Smooth muscle cell (in vitro differentiated cells): ENCODE measurements around the gene CD28. TPM values are rescaled to one million over a fixed set of nuclear protein-coding genes. Genes with fewer than 3 reads are reported as not detected.

ENCODE experiments used
- DNase-seq: peaks from one replicate; lab custom pipeline; 2025; ENCODE audit not compliant: unreplicated experiment; lab: John Stamatoyannopoulos, UW
- H2AFZ ChIP-seq: fragments of 200-600 bp; sonication (generic); 2 replicates; pipeline ENCODE4 v1.6.0; 2016; ENCODE audit warnings: antibody characterized with exemption, low read depth, mild to moderate bottlenecking
- H3F3A ChIP-seq: fragments of 200-600 bp; sonication (generic); 2 replicates; pipeline ENCODE4 v1.6.0; 2017; ENCODE audit warnings: antibody characterized with exemption, low read depth
- H3K27ac ChIP-seq: fragments of 200-600 bp; sonication (generic); 2 replicates; pipeline ENCODE4 v1.5.1; 2016; ENCODE audit warnings: low read depth, mild to moderate bottlenecking
- H3K27me3 ChIP-seq: fragments of 200-600 bp; sonication (generic); 2 replicates; pipeline ENCODE4 v1.6.1; 2016; ENCODE audit warnings: low read depth, mild to moderate bottlenecking
- H3K36me3 ChIP-seq: fragments of 200-600 bp; sonication (generic); 2 replicates; pipeline ENCODE4 v1.5.1; 2016; ENCODE audit warnings: low read depth
- H3K4me1 ChIP-seq: fragments of 200-600 bp; sonication (generic); 2 replicates; pipeline ENCODE4 v1.5.1; 2016; ENCODE audit warnings: low read depth
- H3K4me2 ChIP-seq: fragments of 200-600 bp; sonication (generic); 2 replicates; pipeline ENCODE4 v1.6.0; 2016; ENCODE audit warnings: mild to moderate bottlenecking
- H3K4me3 ChIP-seq: fragments of 200-600 bp; sonication (generic); 2 replicates; pipeline ENCODE4 v1.5.1; 2016; ENCODE audit warnings: mild to moderate bottlenecking
- H3K79me2 ChIP-seq: fragments of 200-600 bp; sonication (generic); 2 replicates; pipeline ENCODE4 v1.6.0; 2016; ENCODE audit warnings: low read depth, mild to moderate bottlenecking
- H3K9ac ChIP-seq: fragments of 200-600 bp; sonication (generic); 2 replicates; pipeline ENCODE4 v1.6.0; 2016; ENCODE audit warnings: low read depth
- H3K9me3 ChIP-seq: fragments of 200-600 bp; sonication (generic); replicated peaks from 2 replicates; pipeline ENCODE4 v1.5.1; 2016; ENCODE audit warnings: low read depth
- H4K20me1 ChIP-seq: fragments of 200-600 bp; sonication (generic); 2 replicates; pipeline ENCODE4 v1.6.0; 2016; ENCODE audit warnings: low read depth
- WGBS: methylation state at CpG from one replicate; pipeline ENCODE4 v1.1.7; 2016; ENCODE audit warnings: low lambda C conversion rate; 5-methylcytosine and 5-hydroxymethylcytosine counted together
- polyA plus RNA-seq: library from polyadenylated mRNA; unstranded; fragments of >200 nt; fragmentation: Nextera tagmentation; extraction: Ambion mirVana; gene quantifications from 2 replicates; pipeline ENCODE4 v1.2.1, GENCODE V29; 2016
- total RNA-seq: library from RNA; depleted of rRNA; stranded (reverse); fragments of >200 nt; gene quantifications from 2 replicates; pipeline ENCODE4 v1.2.3, GENCODE V29; 2014
- TF ChIP-seq, protein P1 (sequence below): fragments of 200-600 bp; sonication (generic); IDR thresholded peaks from 2 replicates; pipeline ENCODE4 v1.5.1; 2017; ENCODE audit warnings: borderline replicate concordance, mild to moderate bottlenecking, antibody characterized with exemption; ENCODE audit not compliant: insufficient read depth, poor library complexity, severe bottlenecking

CD28 gene
- total and polyA plus RNA-seq, 2 experiments from 2014 or later, result not detected

DNA sequence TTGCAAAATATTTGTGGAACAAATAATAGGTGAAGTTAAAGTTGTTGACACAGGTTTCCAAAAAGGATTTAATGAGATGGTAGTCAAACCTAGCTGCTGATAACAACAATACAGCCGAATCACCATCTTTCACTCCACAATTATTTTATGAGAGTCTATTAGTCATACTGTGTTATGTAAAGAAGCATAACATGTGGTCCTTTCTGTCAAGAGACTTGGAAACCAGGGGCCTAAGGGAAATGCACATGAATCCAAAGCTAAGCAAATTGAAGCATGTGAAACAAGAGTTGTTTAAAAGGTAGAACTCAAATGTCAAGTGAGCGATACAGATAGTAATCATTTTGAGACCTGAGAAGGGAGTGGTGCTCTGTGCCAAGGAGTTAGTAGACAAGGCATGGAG is 16.0 kb downstream of the CD28 start:
- no peak overlapping the region for H2AFZ ChIP-seq
- WGBS, result 65% methylated on average over 2 of the region's 2 CpGs

GRCh38 chr2:203728321-203728720 is 21.9 kb downstream of the CD28 start:
- Histone ChIP-seq H2AFZ (no peak overlapping the region), H3K9me3 (no peaks in the 10 kb centered on the region), H3K27ac (no peak overlapping the region), H3K4me1 (no peaks in the 10 kb centered on the region), H4K20me1 (no peaks in the 10 kb centered on the region), H3F3A (no peaks in the 10 kb centered on the region), H3K27me3 (no peaks in the 10 kb centered on the region), H3K79me2 (no peaks in the 10 kb centered on the region), H3K4me2 (no peak overlapping the region), H3K36me3 (no peaks in the 10 kb centered on the region), H3K4me3 (no peak overlapping the region), H3K9ac (no peak overlapping the region)
- no peak for DNase-seq
- TF ChIP-seq, protein P1, sequence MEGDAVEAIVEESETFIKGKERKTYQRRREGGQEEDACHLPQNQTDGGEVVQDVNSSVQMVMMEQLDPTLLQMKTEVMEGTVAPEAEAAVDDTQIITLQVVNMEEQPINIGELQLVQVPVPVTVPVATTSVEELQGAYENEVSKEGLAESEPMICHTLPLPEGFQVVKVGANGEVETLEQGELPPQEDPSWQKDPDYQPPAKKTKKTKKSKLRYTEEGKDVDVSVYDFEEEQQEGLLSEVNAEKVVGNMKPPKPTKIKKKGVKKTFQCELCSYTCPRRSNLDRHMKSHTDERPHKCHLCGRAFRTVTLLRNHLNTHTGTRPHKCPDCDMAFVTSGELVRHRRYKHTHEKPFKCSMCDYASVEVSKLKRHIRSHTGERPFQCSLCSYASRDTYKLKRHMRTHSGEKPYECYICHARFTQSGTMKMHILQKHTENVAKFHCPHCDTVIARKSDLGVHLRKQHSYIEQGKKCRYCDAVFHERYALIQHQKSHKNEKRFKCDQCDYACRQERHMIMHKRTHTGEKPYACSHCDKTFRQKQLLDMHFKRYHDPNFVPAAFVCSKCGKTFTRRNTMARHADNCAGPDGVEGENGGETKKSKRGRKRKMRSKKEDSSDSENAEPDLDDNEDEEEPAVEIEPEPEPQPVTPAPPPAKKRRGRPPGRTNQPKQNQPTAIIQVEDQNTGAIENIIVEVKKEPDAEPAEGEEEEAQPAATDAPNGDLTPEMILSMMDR, result no peak

More for the DNA sequence above, 16.0 kb downstream of the CD28 start:
- DNase-seq, result no peak
- no peaks in the 10 kb centered on the region for H3K36me3 ChIP-seq
- no peak overlapping the region for H3K27ac ChIP-seq
- no peaks in the 10 kb centered on the region for H3K4me1 ChIP-seq
- no peaks in the 10 kb centered on the region for H3F3A ChIP-seq
- H3K79me2 ChIP-seq, result no peaks in the 10 kb centered on the region
- TF ChIP-seq, protein P1, result no peak
- H4K20me1 ChIP-seq, result no peaks in the 10 kb centered on the region
- no peak overlapping the region for H3K4me2 ChIP-seq
- no peaks in the 10 kb centered on the region for H3K27me3 ChIP-seq
- H3K9ac ChIP-seq, result no peak overlapping the region
- H3K9me3 ChIP-seq, result no peaks in the 10 kb centered on the region
- no peak overlapping the region for H3K4me3 ChIP-seq

- H4K20me1 ChIP-seq, result no peaks in the 10 kb centered on the region
- no peaks in the 10 kb centered on the region for H3K27me3 ChIP-seq
- no peak for DNase-seq
- TF ChIP-seq, protein P1, result no peak
- no peak overlapping the region for H3K4me2 ChIP-seq
- H3K4me3 ChIP-seq, result no peak overlapping the region
- H3F3A ChIP-seq, result no peaks in the 10 kb centered on the region
- H3K79me2 ChIP-seq, result no peaks in the 10 kb centered on the region
- no peaks in the 10 kb centered on the region for H3K9me3 ChIP-seq
- no peak overlapping the region for H3K9ac ChIP-seq
- H3K4me1 ChIP-seq, result no peaks in the 10 kb centered on the region
- no peak overlapping the region for H2AFZ ChIP-seq
- H3K36me3 ChIP-seq, result no peaks in the 10 kb centered on the region
- no peak overlapping the region for H3K27ac ChIP-seq
- 95% methylated on average over 4 of the region's 4 CpGs for WGBS
These were observed 23.8 kb downstream of the CD28 start for GRCh38 chr2:203730076-203730729.

- Histone ChIP-seq H3K27me3 (no peaks in the 10 kb centered on the region), H3K9ac (no peak overlapping the region)
These were observed 24.4 kb downstream of the CD28 start for GRCh38 chr2:203730883-203731282.

More at GRCh38 chr2:203730883-203731282, 24.4 kb downstream of the CD28 start:
- Histone ChIP-seq H3K4me3 (no peak overlapping the region), H3K27ac (no peak overlapping the region), H3K36me3 (no peaks in the 10 kb centered on the region), H3K9me3 (no peaks in the 10 kb centered on the region), H3K4me2 (no peak overlapping the region), H3K79me2 (no peaks in the 10 kb centered on the region), H3K4me1 (no peaks in the 10 kb centered on the region), H2AFZ (no peak overlapping the region), H4K20me1 (no peaks in the 10 kb centered on the region), H3F3A (no peaks in the 10 kb centered on the region)
- no peak for DNase-seq
- TF ChIP-seq, protein P1, result no peak
- 96% methylated on average over 2 of the region's 2 CpGs for WGBS
